Esophagus muscularis mucosa (tissue), 4 donors: ENCODE data around the gene HK2. TPM values are rescaled to one million over a fixed set of nuclear protein-coding genes. Genes with fewer than 3 reads are reported as not detected.

Source experiments
- DNase-seq: peaks from one replicate; pipeline ENCODE4 v3.0.0-alpha.2; 2017; ENCODE audit errors: extremely low spot score
- H3K27ac ChIP-seq, 4 donors: fragments of 200-600 bp; sonication (generic); replicated peaks in 1 of 4; 1 replicate in 3 of 4; 2 replicates in 1 of 4; pipeline ENCODE4 v1.5.1; 2016 to 2019; ENCODE audit warnings: mild to moderate bottlenecking in 1 of 4
- H3K27me3 ChIP-seq, 4 donors: fragments of 200-600 bp; sonication (generic); one replicate each; pipeline versions ENCODE4 v1.5.1 to v1.6.0; 2016 to 2019
- H3K36me3 ChIP-seq, 4 donors: fragments of 200-600 bp; sonication (generic); one replicate each; pipeline ENCODE4 v1.5.1; 2016 to 2019
- H3K4me1 ChIP-seq, 4 donors: fragments of 200-600 bp; sonication (generic); one replicate each; pipeline ENCODE4 v1.5.1; 2016 to 2019
- H3K4me3 ChIP-seq, 4 donors: fragments of 200-600 bp; sonication (generic); 1 replicate in 2 of 4; 2 replicates in 2 of 4; pipeline ENCODE4 v1.5.1; 2016 to 2019; ENCODE audit warnings: mild to moderate bottlenecking in 4 of 4, moderate library complexity in 1 of 4
- H3K9me3 ChIP-seq, 4 donors: fragments of 200-600 bp; sonication (generic); 1 replicate in 3 of 4; 2 replicates in 1 of 4; pipeline ENCODE4 v1.5.1; 2016 to 2019
- EP300 ChIP-seq: sonication (generic); formaldehyde crosslinking; IDR thresholded peaks from one replicate; pipeline ENCODE4 v1.6.1; 2017; ENCODE audit warnings: antibody characterized with exemption
- POLR2A ChIP-seq: fragments of 450-650 bp; IDR thresholded peaks from one replicate; pipeline ENCODE4 v1.6.1; 2017; ENCODE audit warnings: antibody characterized with exemption, moderate library complexity, mild to moderate bottlenecking, low read depth
- POLR2AphosphoS5 ChIP-seq, 2 donors: sonication (generic); formaldehyde crosslinking; IDR thresholded peaks; one replicate each; pipeline ENCODE4 v1.6.1; 2017; ENCODE audit warnings: antibody characterized with exemption in 2 of 2
- WGBS: methylation state at CpG from one replicate; pipeline ENCODE4 v1.1.5; 2018; 5-methylcytosine and 5-hydroxymethylcytosine counted together
- intact Hi-C: fragments of 100-400 bp; cut with DNase I; formaldehyde crosslinking; loops from one replicate; pipeline ENCODE4 v1.15.1; 2023
- total RNA-seq, 4 donors: library from RNA; depleted of rRNA; stranded (reverse); fragments of >200 nt; gene quantifications; one replicate each; pipeline versions ENCODE4 v1.1.0 to v1.2.1, GENCODE V29; 2016
- TF ChIP-seq, protein P1 (sequence below), 3 experiments: fragments of 200-600 bp in 2 of 3; fragments of 450-650 bp in 1 of 3; sonication (generic) in 2 of 3; IDR thresholded peaks; one replicate each; pipeline ENCODE4 v1.5.1; 2017 to 2019; ENCODE audit warnings: antibody characterized with exemption in 3 of 3, mild to moderate bottlenecking in 2 of 3, moderate library complexity in 1 of 3

HK2 gene
- total RNA-seq, 4 donors from 2014 or later: 0.97 to 5.3 (median 3.0) TPM

DNA sequence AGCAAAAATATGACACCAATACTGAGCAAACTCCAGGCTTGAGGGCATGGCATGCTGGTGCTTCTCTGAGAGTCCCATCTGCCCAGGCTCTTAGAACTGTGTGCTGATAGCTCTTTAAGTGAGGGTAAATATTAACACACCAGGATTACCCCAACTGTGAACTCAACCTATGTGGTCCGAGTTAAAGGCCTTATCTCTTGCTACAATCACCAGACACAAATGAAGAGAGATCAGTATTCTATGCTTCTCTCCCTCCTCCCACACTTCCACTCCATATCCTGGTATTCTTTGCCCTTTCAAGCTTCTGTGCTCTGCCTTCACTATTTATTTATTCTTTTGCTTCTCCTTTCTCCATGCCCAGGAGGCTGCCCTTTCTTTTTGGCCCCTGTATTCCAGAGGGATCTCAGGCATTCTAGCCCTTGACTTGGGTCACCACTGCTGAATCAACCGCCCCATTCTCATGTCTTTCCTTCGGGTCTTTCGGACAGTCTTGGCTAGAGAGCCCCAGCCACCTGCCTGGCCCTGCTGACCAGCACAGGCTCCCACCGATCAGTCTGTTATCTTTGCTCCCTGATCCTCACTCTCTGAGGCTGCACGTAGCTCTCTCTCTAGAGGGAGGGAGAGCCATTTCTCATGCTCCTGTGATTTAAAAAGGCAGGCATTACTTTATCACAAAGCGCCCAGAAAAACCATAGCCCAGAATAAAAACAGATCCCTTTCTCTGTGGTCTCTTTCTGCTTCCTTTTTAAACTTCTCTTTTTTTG, 17.2 kb upstream of the HK2 start:
- TF ChIP-seq EP300 (no peak), POLR2A (no peak), POLR2AphosphoS5 (IDR thresholded peaks at IDR 0.05) (no peak)
- TF ChIP-seq, protein P1, sequence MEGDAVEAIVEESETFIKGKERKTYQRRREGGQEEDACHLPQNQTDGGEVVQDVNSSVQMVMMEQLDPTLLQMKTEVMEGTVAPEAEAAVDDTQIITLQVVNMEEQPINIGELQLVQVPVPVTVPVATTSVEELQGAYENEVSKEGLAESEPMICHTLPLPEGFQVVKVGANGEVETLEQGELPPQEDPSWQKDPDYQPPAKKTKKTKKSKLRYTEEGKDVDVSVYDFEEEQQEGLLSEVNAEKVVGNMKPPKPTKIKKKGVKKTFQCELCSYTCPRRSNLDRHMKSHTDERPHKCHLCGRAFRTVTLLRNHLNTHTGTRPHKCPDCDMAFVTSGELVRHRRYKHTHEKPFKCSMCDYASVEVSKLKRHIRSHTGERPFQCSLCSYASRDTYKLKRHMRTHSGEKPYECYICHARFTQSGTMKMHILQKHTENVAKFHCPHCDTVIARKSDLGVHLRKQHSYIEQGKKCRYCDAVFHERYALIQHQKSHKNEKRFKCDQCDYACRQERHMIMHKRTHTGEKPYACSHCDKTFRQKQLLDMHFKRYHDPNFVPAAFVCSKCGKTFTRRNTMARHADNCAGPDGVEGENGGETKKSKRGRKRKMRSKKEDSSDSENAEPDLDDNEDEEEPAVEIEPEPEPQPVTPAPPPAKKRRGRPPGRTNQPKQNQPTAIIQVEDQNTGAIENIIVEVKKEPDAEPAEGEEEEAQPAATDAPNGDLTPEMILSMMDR (IDR thresholded peaks at IDR 0.05): no peak
- Histone ChIP-seq H3K27me3 (no peaks in the 10 kb centered on the region), H3K27ac (no peak overlapping the region), H3K36me3 (no peaks in the 10 kb centered on the region), H3K4me3 (no peak overlapping the region), H3K4me1 (peaks cover 0 to 14% (median 7%) of the 10 kb centered on the region in 4 donors), H3K9me3 (no peaks in the 10 kb centered on the region)
- WGBS: 40% methylated on average over 7 of the region's 7 CpGs
- peak; percentile 37 for DNase-seq
- intact Hi-C loops: no loop called here

DNA sequence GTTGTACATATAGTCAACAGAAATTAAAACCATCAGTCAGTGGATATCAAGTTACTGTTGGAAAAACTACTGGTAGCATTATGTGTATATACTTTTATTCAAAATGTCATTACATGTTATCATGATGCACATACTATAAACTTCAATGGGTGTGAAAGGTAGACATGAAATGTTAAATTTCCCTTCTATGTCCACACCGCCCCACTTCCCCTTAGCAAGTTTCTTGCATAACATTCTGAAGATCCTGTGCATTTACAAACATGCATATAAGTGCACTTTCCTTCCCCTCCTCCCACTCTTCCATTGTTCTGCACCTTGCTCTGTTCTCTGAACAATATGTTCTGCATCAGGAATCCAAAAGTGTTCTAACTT, 16.6 kb upstream of the HK2 start:
- Histone ChIP-seq H3K36me3 (no peaks in the 10 kb centered on the region), H3K27ac (no peak overlapping the region), H3K4me3 (no peak overlapping the region), H3K27me3 (no peaks in the 10 kb centered on the region), H3K4me1 (peaks cover 0 to 14% (median 8%) of the 10 kb centered on the region in 4 donors), H3K9me3 (no peaks in the 10 kb centered on the region)
- DNase-seq: peak; percentile 29
- WGBS: 81% methylated on average over 1 of the region's 1 CpG
- TF ChIP-seq, protein P1 (IDR thresholded peaks at IDR 0.05): no peak
- TF ChIP-seq POLR2AphosphoS5 (IDR thresholded peaks at IDR 0.05) (no peak), POLR2A (no peak), EP300 (no peak)
- intact Hi-C loops: no loop called here

DNA sequence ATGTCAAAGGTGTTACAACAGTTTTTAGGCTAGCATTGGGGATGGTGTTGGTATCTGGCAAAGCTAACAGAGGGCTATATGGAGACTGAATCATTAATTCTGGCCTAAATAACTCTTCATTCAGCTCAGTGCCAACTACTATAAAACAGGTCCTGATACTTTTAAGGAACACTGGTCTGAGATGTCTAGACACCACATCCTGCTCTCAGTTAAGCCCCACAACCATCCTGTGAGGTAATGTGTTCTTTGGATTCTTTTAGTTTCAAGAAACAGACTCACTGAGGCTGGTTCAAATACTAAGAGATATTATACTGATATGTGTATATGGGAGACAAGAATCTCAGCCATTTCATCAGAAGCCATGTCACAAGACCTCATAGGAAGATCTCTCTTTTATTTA, 14.2 kb upstream of the HK2 start:
- no peak overlapping the region for H3K4me3 ChIP-seq
- intact Hi-C loops: no loop called here
- TF ChIP-seq POLR2A (no peak), POLR2AphosphoS5 (IDR thresholded peaks at IDR 0.05) (no peak)

DNA sequence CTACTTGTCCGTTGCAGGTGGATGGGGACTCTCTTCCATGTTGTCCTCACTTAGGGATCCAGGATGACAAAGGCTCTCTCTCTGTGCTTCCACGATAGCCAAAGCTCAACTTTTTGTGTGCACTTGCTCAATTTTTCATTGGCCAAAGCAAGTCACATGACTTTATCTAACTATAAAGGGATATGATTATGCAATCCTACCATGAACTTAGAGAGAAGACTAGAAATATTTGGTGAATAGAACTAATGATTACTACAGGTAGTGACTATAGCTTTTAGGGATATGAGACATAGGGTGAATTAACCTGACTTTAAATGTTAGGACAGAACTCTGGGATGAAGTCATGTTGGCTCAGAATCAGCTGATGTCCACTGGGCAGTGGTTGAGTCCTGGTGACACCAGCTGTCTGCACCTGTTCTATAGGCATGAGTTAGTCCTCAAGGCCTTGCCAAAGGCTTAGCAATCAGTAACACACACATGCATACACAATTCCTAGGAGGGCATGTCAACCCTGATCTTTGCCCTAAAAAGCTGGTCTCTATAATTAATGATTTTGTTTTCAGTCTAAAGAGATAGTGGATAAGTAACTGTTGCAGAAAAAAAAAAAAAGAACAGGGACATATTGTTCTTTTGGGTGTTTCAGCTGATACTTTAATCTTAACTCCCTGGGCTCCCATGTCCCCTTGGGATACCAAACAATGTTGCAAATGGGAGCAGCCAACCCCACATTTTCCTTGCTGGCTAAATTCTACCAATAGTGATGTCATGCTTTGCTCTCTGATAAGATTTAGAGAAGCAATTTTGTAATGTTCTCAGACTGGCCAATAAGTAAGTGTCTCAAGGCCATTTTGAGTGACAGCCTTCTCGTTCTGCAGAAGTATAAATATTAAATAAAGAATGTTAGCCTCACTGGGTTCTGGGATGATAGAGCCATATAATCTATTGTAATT, 12.5 kb upstream of the HK2 start:
- Histone ChIP-seq H3K27me3 (no peaks in the 10 kb centered on the region), H3K27ac (no peak overlapping the region), H3K36me3 (no peaks in the 10 kb centered on the region), H3K4me1 (peaks cover 0 to 18% (median 12%) of the 10 kb centered on the region in 4 donors), H3K9me3 (no peaks in the 10 kb centered on the region), H3K4me3 (no peak overlapping the region)
- DNase-seq: no peak
- TF ChIP-seq, protein P1 (IDR thresholded peaks at IDR 0.05): no peak
- WGBS: 94% methylated on average over 3 of the region's 3 CpGs
- intact Hi-C loops: no loop called here

More for the DNA sequence above, 14.2 kb upstream of the HK2 start:
- DNase-seq: peak; percentile 21
- H3K9me3 ChIP-seq: no peaks in the 10 kb centered on the region
- H3K36me3 ChIP-seq: no peaks in the 10 kb centered on the region
- no peak overlapping the region for H3K27ac ChIP-seq
- H3K27me3 ChIP-seq: no peaks in the 10 kb centered on the region
- peaks cover 0 to 20% (median 13%) of the 10 kb centered on the region in 4 donors for H3K4me1 ChIP-seq
